ENCODE data around the gene ACADSB. TPM values are rescaled to one million over a fixed set of nuclear protein-coding genes. Genes with fewer than 3 reads are reported as not detected.

Gene ACADSB
- total RNA-seq, 4 donors from 2014 or later: 16.2 to 40.2 (median 22.0) TPM

DNA sequence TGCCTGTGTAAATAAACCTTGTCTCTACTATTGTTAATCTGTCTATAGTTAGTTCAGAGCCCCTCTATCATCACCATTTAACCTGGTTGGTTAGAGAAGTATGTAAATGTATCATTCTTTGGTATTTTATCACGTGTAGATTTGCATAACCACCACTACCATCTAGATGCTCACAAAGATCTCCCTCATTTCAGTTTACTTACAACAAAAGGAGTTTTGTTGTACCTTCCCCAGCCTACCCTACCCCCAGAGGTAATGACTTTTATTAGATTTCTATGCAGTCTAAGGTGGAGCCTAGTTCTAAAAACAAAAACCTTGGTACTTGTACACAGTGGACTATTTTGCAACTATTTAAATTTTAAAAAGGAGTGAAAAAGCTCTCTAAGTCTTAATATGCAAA, 17.5 kb downstream of the ACADSB start:
- in situ Hi-C loops (cut with MboI; ENCODE audit: low sequenced_read_pairs in 4 of 4): no loop called here
- Histone ChIP-seq H3K36me3 (no peaks in the 10 kb centered on the region), H3K9me3 (no peaks in the 10 kb centered on the region), H3K4me1 (no peaks in the 10 kb centered on the region), H3K27me3 (no peaks in the 10 kb centered on the region), H3K27ac (no peak overlapping the region), H3K4me3 (no peak overlapping the region)
- intact Hi-C loops (cut with DNase I; ENCODE audit: low total_unique reads): no loop called here
- TF ChIP-seq, protein P1, sequence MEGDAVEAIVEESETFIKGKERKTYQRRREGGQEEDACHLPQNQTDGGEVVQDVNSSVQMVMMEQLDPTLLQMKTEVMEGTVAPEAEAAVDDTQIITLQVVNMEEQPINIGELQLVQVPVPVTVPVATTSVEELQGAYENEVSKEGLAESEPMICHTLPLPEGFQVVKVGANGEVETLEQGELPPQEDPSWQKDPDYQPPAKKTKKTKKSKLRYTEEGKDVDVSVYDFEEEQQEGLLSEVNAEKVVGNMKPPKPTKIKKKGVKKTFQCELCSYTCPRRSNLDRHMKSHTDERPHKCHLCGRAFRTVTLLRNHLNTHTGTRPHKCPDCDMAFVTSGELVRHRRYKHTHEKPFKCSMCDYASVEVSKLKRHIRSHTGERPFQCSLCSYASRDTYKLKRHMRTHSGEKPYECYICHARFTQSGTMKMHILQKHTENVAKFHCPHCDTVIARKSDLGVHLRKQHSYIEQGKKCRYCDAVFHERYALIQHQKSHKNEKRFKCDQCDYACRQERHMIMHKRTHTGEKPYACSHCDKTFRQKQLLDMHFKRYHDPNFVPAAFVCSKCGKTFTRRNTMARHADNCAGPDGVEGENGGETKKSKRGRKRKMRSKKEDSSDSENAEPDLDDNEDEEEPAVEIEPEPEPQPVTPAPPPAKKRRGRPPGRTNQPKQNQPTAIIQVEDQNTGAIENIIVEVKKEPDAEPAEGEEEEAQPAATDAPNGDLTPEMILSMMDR (IDR thresholded peaks at IDR 0.05 in 4 of 5, conservative IDR thresholded peaks at IDR 0.05 in 1 of 5): no peak
- TF ChIP-seq POLR2A (IDR thresholded peaks at IDR 0.05): no peak
- ATAC-seq (no peak), DNase-seq (no peak)

DNA sequence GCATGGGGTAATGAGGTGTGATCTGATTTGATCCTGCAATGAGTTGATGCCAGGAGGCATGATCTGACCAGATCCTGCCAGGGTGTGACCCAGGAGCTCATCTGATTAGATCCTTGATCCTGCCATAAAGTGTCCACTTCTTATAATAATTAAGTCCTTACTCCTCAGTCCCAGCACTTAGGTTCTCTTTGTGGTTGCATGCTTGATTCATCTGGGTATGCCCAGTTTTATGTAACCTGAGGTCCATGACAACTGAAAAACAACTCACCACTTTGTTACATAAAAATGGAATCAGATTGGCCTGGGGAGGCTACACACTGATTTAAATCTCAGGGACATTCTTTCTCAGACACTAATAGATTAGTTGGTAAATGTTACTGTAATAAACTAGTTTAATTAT, 19.1 kb downstream of the ACADSB start:
- Histone ChIP-seq H3K27ac (no peak overlapping the region), H3K4me1 (no peaks in the 10 kb centered on the region), H3K36me3 (no peaks in the 10 kb centered on the region), H3K9me3 (no peaks in the 10 kb centered on the region), H3K4me3 (no peak overlapping the region), H3K27me3 (no peaks in the 10 kb centered on the region)
- no peak for TF ChIP-seq POLR2A (IDR thresholded peaks at IDR 0.05)
- TF ChIP-seq, protein P1 (IDR thresholded peaks at IDR 0.05 in 4 of 5, conservative IDR thresholded peaks at IDR 0.05 in 1 of 5): no peak
- ATAC-seq (no peak), DNase-seq (no peak)
- in situ Hi-C loops (cut with MboI; ENCODE audit: low sequenced_read_pairs in 4 of 4) (no loop called here), intact Hi-C loops (cut with DNase I; ENCODE audit: low total_unique reads) (no loop called here)

DNA sequence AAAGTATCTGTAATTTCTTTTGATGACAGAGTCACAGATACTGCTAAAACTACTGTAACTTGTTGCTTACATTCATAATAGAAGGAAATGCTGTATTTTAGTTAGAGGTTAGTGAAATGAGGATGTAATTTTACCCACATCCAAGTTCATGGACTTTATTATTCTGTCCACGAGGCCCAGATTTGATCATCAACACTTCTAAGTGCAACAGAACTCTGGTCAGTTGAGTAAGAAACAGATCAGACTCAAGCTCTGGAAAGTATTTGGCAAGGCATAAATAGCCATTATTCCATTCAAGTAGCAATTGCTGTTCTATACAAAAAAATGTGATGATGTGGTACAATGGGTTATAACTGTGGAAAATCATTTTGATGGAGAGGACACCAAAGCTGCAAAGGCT, 22.3 kb downstream of the ACADSB start:
- in situ Hi-C loops (cut with MboI; ENCODE audit: low sequenced_read_pairs in 4 of 4): no loop called here
- TF ChIP-seq, protein P1 (IDR thresholded peaks at IDR 0.05 in 4 of 5, conservative IDR thresholded peaks at IDR 0.05 in 1 of 5): no peak
- TF ChIP-seq POLR2A (IDR thresholded peaks at IDR 0.05): no peak

DNA sequence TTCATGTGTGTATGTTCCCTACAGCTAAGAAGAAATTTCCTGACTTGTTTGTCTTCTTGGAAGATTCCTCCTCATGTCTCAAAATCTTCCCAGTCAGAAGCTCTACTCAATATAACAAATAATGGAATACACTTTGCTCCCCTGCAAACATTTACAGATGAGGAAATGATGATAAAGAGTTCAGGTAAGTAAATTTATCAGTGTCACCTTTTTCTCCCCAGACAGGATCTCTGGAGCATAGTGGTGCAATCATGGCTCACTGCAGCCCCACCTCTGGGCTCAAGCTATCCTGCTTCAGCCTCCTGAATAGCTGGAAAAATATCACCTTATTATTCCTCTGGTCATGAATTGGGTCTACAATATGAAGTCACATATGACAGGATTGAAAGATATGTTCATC, 25.5 kb downstream of the ACADSB start:
- in situ Hi-C loops (cut with MboI; ENCODE audit: low sequenced_read_pairs in 4 of 4) (no loop called here), intact Hi-C loops (cut with DNase I; ENCODE audit: low total_unique reads) (no loop called here)
- no peak overlapping the region for H3K27ac ChIP-seq
- no peak for ATAC-seq
- H3K9me3 ChIP-seq: no peaks in the 10 kb centered on the region
- no peaks in the 10 kb centered on the region for H3K27me3 ChIP-seq
- no peaks in the 10 kb centered on the region for H3K4me1 ChIP-seq
- no peak for DNase-seq
- H3K4me3 ChIP-seq: no peak overlapping the region
- TF ChIP-seq, protein P1 (IDR thresholded peaks at IDR 0.05 in 4 of 5, conservative IDR thresholded peaks at IDR 0.05 in 1 of 5): no peak
- no peak for TF ChIP-seq POLR2A (IDR thresholded peaks at IDR 0.05)
- peaks cover 0 to 16% of the 10 kb centered on the region in 2 donors for H3K36me3 ChIP-seq

More for the DNA sequence above, 22.3 kb downstream of the ACADSB start:
- Histone ChIP-seq H3K4me1 (no peaks in the 10 kb centered on the region), H3K9me3 (no peaks in the 10 kb centered on the region), H3K27ac (no peak overlapping the region), H3K4me3 (no peak overlapping the region), H3K27me3 (no peaks in the 10 kb centered on the region), H3K36me3 (peaks cover 0 to 6% of the 10 kb centered on the region in 2 donors)
- intact Hi-C loops (cut with DNase I; ENCODE audit: low total_unique reads): no loop called here
- ATAC-seq: no peak
- DNase-seq: no peak

DNA sequence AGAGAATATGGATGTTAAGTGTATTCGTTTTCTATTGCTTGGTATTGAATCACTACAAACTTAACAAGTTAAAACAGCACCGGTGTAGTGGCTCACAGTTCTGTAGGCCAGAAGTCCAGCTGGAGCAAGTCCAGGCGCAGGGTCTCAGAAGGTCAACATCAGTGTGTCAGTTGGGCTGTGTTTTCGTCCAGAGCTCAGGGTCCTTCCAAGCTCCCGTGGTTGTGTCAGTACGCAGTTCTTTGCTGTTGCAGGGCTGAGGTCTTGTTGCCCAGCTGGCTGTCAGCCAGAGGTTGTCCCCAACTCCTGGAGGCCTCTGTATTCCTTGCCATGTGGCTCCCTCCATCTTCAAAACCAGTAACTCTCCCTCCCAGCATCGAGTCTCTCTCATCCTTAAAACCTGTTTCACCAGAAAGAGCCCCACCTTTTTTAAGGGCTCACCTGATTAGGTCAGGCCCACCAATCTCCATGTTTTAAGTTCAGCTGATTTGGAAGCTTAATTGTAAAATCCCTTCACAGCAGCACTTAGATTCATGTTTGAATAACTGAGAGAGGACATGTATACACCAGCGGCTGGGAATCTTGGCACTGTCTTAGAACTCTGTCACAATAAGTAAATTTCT, 26.8 kb downstream of the ACADSB start:
- Histone ChIP-seq H3K4me1 (peaks cover 0 to 3% of the 10 kb centered on the region in 2 donors), H3K9me3 (no peaks in the 10 kb centered on the region), H3K27ac (no peak overlapping the region), H3K4me3 (no peak overlapping the region), H3K27me3 (no peaks in the 10 kb centered on the region), H3K36me3 (peaks cover 0 to 16% of the 10 kb centered on the region in 2 donors)
- DNase-seq (no peak), ATAC-seq (no peak)
- intact Hi-C loops (cut with DNase I; ENCODE audit: low total_unique reads) (no loop called here), in situ Hi-C loops (cut with MboI; ENCODE audit: low sequenced_read_pairs in 4 of 4) (no loop called here)
- TF ChIP-seq, protein P1 (IDR thresholded peaks at IDR 0.05 in 4 of 5, conservative IDR thresholded peaks at IDR 0.05 in 1 of 5): no peak
- TF ChIP-seq POLR2A (IDR thresholded peaks at IDR 0.05): no peak
